Uterus (tissue), 4 donors: ENCODE measurements around the gene FAIM. TPM values are rescaled to one million over a fixed set of nuclear protein-coding genes. Genes with fewer than 3 reads are reported as not detected.

Experiments used
- DNase-seq, 2 donors: peaks; one replicate each; pipeline ENCODE4 v3.0.0-alpha.2; 2019 to 2020
- H3K27ac ChIP-seq, 2 donors: fragments of 200-600 bp; sonication (generic); 1 replicate in 1 of 2; 2 replicates in 1 of 2; pipeline ENCODE4 v1.5.1; 2016 to 2018
- H3K27me3 ChIP-seq, 2 donors: fragments of 200-600 bp; sonication (generic); one replicate each; pipeline ENCODE4 v1.5.1; 2018 to 2019; ENCODE audit warnings: control low read depth in 1 of 2
- H3K36me3 ChIP-seq, 2 donors: fragments of 200-600 bp; sonication (generic); one replicate each; pipeline ENCODE4 v1.5.1; 2019; ENCODE audit warnings: control low read depth in 1 of 2
- H3K4me1 ChIP-seq, 2 donors: fragments of 200-600 bp; sonication (generic); one replicate each; pipeline ENCODE4 v1.5.1; 2018 to 2019; ENCODE audit warnings: control low read depth in 1 of 2
- H3K4me3 ChIP-seq, 2 donors: fragments of 200-600 bp; sonication (generic); 1 replicate in 1 of 2; 2 replicates in 1 of 2; pipeline ENCODE4 v1.5.1; 2018 to 2019; ENCODE audit warnings: mild to moderate bottlenecking in 1 of 2
- H3K9me3 ChIP-seq, 2 donors: fragments of 200-600 bp; sonication (generic); one replicate each; pipeline ENCODE4 v1.5.1; 2019; ENCODE audit warnings: control low read depth in 1 of 2
- CTCF ChIP-seq, 4 experiments: fragments of 200-600 bp in 2 of 4; fragments of 450-650 bp in 2 of 4; sonication (generic) in 2 of 4; IDR thresholded peaks; one replicate each; pipeline ENCODE4 v1.5.1; 2016 to 2019; ENCODE audit warnings: antibody characterized with exemption in 4 of 4, mild to moderate bottlenecking in 2 of 4, moderate library complexity in 1 of 4
- POLR2A ChIP-seq, 2 donors: fragments of 450-650 bp; IDR thresholded peaks; one replicate each; pipeline ENCODE4 v1.6.1; 2016; ENCODE audit warnings: antibody characterized with exemption in 2 of 2, mild to moderate bottlenecking in 1 of 2, moderate library complexity in 1 of 2
- intact Hi-C: fragments of 100-400 bp; cut with DNase I; formaldehyde crosslinking; loops from one replicate; pipeline ENCODE4 v1.15.1; 2023; ENCODE audit warnings: low total_unique reads
- total RNA-seq, 4 donors: library from RNA; depleted of rRNA in 3 of 4; stranded (reverse); fragments of >200 nt in 3 of 4; gene quantifications; one replicate each; pipeline versions ENCODE4 v1.1.0 to v1.2.4, GENCODE V29; 2014 to 2023
- donor health status: DM: yes; HTN: yes; CAD: no.

Gene FAIM
- total RNA-seq, 4 donors from 2014 or later = 1.3 to 17.6 (median 8.9) TPM

- Histone ChIP-seq H3K4me1 (no peaks in the 10 kb centered on the region), H3K27ac (no peak overlapping the region), H3K36me3 (no peaks in the 10 kb centered on the region), H3K27me3 (no peaks in the 10 kb centered on the region), H3K9me3 (peaks cover 0 to 12% of the 10 kb centered on the region in 2 donors), H3K4me3 (no peak overlapping the region)
- no peak for DNase-seq
- TF ChIP-seq POLR2A (IDR thresholded peaks at IDR 0.05) = no peak
- TF ChIP-seq CTCF (IDR thresholded peaks at IDR 0.05) = no peak
- intact Hi-C loops = no loop called here
These were observed 30.1 kb downstream of the FAIM start for GRCh38 chr3:138638641-138639040.

- peaks cover 0 to 19% of the 10 kb centered on the region in 2 donors for H3K9me3 ChIP-seq
- H3K27me3 ChIP-seq = no peaks in the 10 kb centered on the region
- TF ChIP-seq CTCF (IDR thresholded peaks at IDR 0.05) (no peak), POLR2A (IDR thresholded peaks at IDR 0.05) (no peak)
- intact Hi-C loops = no loop called here
- no peak overlapping the region for H3K27ac ChIP-seq
- H3K4me3 ChIP-seq = no peak overlapping the region
- no peaks in the 10 kb centered on the region for H3K36me3 ChIP-seq
- H3K4me1 ChIP-seq = no peaks in the 10 kb centered on the region
- no peak for DNase-seq
These were observed 32.0 kb downstream of the FAIM start for GRCh38 chr3:138640537-138640936.

- TF ChIP-seq POLR2A (IDR thresholded peaks at IDR 0.05) (no peak), CTCF (IDR thresholded peaks at IDR 0.05) (no peak)
- H3K9me3 ChIP-seq = peaks cover 0 to 27% of the 10 kb centered on the region in 2 donors
These were observed 33.8 kb downstream of the FAIM start for GRCh38 chr3:138642226-138642926.

GRCh38 chr3:138642927-138643253 is 34.3 kb downstream of the FAIM start:
- Histone ChIP-seq H3K4me3 (no peak overlapping the region), H3K9me3 (peaks cover 0 to 27% of the 10 kb centered on the region in 2 donors), H3K4me1 (no peaks in the 10 kb centered on the region), H3K36me3 (no peaks in the 10 kb centered on the region), H3K27me3 (no peaks in the 10 kb centered on the region), H3K27ac (no peak overlapping the region)
- intact Hi-C loops = no loop called here
- DNase-seq = no peak
- TF ChIP-seq POLR2A (IDR thresholded peaks at IDR 0.05) = no peak

More at GRCh38 chr3:138642226-138642926, 33.8 kb downstream of the FAIM start:
- Histone ChIP-seq H3K4me1 (no peaks in the 10 kb centered on the region), H3K27me3 (no peaks in the 10 kb centered on the region), H3K4me3 (no peak overlapping the region), H3K36me3 (no peaks in the 10 kb centered on the region), H3K27ac (no peak overlapping the region)
- no peak for DNase-seq
- intact Hi-C loops = no loop called here

- intact Hi-C loops = no loop called here
- Histone ChIP-seq H3K9me3 (peaks cover 0 to 27% of the 10 kb centered on the region in 2 donors), H3K4me1 (no peaks in the 10 kb centered on the region), H3K36me3 (no peaks in the 10 kb centered on the region), H3K4me3 (no peak overlapping the region), H3K27ac (no peak overlapping the region), H3K27me3 (no peaks in the 10 kb centered on the region)
- TF ChIP-seq POLR2A (IDR thresholded peaks at IDR 0.05) (no peak), CTCF (IDR thresholded peaks at IDR 0.05) (no peak)
- DNase-seq = no peak
These were observed 37.4 kb downstream of the FAIM start for GRCh38 chr3:138646008-138646407.
